ENCODE results near the gene EXOC4.
"Not testable (repeated sequence)": the region's sequence is repeated elsewhere in the genome, so short reads cannot be mapped to it uniquely, and the experiment has no call there.

Gene EXOC4

DNA sequence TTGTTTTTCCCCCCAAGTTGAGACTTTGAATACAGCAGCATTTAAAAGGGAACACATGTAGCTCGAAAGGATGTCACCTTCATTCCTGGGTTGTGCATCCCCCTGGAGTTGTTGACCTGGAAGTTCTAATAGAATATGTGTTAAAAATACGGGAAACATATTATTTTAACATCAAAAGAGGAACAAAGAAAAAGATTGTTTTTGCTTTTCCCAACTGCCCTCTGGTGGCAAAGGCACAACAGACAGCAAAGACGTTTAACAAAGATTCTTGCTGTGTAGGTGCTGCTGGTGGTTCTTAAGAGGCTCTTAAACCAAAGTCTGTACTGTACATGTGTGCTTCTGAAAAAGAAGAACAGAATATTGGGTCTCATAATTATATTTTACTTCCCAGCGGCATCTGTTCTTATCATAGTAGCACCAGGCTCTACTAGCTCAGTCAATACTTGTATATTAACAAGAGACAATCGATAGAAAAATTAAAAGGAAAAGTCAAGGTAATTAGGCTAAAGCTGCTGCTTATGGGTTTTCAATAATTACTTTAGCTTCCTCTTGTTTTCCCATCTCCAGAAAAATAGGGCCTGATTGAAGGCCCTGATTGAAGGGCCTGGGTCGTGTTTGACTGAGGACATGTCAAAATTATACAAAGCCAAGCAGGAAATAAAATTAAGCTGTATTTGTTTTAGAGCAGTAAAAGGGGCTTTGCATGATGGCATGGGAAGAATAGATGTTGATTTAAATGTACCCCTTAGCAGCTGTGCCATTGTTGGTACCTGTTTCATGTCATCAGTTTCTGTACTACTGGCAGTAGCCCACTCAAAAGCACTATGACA lies 490.0 kb downstream of the EXOC4 start:
- DNase-seq (ENCODE audit: low read depth in 2 of 3, low spot score in 2 of 3), result no peak

DNA sequence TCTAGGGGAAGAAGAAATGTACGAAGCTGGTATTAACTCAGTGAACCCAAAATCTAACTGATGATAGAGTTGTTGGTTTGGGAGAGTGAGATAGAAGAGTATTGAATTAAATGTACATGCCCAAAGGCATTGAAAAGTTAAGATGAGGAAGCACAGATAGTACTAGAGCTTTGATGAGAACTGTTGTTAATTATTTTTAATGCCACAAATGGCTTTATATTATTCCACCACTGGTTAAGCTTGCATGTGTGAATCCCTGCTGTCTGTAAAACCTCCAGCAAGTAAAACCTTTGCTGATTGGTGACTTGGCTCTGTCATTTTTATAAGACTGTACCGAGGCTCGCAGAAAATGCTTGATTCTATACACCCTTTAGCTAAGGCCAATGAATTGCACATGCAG lies 491.6 kb downstream of the EXOC4 start:
- no peak for DNase-seq (ENCODE audit: low read depth in 2 of 3, low spot score in 2 of 3)

DNA sequence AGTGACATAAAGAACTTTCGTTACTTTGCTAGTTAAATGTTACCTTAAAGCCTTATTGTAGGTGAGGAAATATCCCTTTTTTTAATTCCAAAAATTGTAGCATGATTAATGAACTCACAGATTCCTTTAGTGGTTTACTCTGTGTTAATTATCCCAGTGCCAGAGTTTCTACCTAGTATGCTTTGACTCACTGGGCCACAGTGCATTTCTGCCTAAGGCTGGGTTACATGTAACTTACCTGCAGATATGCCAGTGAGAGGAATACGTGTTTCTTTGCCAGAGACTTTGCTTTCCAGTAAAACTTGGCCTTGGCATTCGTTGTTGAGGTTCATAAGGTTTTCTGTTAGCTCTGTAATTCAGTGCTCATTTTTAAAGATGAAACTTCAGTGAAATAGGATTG lies 493.4 kb downstream of the EXOC4 start:
- DNase-seq (ENCODE audit: low read depth in 2 of 3, low spot score in 2 of 3), result no peak

DNA sequence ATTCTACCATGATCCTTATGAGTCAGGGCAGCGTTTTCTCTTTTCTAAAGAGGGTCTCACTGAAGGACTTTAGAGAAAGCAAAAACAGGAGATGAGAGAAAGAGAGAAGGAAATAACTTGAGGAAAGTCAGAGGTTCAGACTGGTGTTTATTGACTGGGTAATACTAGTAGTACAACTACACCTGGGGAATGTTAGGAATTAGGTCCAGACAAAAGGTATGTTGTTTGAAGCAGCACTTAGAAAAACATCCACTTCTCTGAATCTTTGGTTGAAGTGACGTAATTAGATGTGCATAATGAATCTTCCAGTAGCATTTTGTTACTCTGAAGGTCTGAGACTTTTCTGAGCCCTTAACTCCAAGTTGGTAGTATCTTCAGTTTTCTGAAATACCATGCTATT lies 494.0 kb downstream of the EXOC4 start:
- no peak for DNase-seq (ENCODE audit: low read depth in 2 of 3, low spot score in 2 of 3)

DNA sequence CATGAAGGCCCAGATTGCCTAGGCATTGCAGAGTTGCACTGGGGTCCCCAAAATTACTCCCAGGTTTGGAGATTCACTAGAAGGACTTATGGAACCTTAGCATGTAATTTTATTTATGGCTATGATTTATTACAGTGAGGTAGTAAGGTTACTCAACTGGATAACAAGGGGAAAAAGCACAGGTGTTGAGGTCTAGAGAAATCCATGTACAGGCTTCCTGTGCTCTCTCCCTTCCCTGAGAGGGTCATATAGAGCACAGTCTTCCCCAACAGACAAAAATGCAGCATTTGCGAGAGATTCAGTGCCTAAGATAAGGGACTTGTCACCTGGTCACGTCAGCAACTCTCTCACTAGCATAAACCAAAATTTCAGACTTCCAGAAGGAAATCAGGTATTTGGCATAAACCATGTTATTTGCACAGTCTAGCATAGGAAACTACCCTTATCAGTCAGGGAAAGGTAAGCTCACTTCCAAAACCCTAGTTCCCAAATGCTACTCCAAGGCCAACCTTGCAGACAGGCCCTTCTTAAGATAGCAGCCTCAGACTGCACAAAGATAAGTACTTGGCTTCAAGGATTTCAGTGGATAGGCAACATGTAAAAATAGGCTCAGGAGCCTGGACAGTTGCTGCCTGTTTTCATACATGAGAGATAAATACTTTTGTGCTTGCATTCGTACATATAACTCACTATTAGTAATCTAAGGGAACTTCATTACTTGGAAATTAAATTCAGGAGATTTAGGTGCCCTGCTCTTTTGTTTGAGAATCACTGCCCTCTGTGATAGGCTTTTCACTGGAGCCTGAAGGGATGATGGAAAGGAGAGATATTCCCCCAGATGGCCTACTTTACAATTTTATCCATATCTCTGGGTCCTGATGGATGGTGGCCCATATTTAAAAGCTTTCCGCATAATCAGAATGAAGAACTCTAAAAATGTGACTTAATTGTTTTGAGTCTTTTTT lies 495.8 kb downstream of the EXOC4 start:
- no peak for DNase-seq (ENCODE audit: low read depth in 2 of 3, low spot score in 2 of 3)

DNA sequence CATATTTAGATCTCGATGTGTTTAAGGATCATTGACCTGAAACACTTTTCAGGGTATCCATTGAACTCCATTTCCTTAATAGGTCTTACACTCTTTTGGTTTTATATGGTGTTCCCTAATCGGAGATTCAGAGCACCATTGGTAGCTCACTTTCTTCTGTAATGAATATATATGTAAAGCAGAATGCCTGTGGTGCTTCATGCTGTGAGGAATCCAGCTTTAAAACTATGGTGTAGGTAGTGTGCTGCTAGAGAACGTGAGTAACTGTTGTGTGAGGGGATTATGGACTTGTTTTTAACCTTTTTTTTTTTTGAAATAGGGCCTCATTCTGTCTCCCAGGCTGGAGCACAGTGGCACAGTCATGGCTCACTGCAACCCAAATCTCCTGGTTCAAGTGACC lies 497.4 kb downstream of the EXOC4 start:
- DNase-seq (ENCODE audit: low read depth in 2 of 3, low spot score in 2 of 3), result no peak

DNA sequence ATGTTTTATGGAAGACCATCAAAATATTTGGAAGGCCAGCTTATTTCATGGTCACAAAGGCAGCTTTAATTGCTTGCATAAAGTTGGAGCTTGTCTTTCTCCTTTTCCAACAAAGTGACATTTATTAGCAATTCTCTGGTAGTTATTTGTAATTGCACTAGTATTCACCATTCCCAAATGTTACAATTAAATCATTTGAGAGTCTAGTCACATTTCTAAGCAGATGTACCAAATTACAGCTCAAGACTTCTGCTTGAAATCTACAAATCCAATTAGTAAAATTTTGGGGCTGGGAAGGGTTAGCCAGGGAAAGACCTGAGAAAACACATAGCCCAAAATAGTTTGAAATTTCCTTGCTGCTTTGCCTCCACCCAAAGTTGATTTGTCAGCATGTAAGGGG lies 498.2 kb downstream of the EXOC4 start:
- no peak for DNase-seq (ENCODE audit: low read depth in 2 of 3, low spot score in 2 of 3)

DNA sequence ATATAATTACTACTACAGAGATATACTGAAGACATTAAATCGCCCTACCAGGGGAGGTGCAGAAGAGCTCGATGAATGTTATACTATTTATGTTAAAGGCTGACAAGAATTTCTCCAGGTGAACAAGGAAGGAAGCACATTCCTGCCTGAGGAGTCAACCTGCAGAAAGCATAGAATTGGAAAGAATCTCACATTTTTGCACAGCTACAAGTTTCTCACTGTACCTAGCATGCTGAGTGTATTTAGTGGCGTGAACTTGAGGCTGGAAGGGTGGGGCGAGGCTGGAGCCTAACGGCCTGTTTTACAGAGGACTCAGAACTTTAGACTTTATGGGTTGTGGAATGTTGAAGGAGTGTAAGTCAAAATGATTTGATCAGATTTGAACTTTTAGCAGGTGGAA lies 500.6 kb downstream of the EXOC4 start:
- DNase-seq (ENCODE audit: low read depth in 2 of 3, low spot score in 2 of 3), result no peak

DNA sequence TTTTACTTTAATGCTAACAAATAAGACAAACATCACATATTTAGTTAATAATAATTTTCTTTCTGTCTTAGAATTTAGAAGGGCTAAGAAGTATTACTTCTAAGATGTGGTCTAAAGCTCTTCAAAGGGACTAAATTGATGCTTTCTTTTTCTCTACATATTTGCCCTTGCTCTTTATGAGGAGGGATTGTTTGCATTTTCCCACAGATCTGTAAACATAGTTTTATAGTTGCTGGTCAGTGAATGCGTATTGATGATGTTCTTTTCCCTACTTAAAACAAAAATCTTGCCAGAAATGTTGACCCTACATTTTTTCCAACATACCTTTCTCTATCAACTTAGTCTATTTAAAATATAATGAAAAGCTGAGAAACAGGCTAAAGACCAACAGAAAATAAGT lies 501.8 kb downstream of the EXOC4 start:
- DNase-seq (ENCODE audit: low read depth in 2 of 3, low spot score in 2 of 3), result no peak

DNA sequence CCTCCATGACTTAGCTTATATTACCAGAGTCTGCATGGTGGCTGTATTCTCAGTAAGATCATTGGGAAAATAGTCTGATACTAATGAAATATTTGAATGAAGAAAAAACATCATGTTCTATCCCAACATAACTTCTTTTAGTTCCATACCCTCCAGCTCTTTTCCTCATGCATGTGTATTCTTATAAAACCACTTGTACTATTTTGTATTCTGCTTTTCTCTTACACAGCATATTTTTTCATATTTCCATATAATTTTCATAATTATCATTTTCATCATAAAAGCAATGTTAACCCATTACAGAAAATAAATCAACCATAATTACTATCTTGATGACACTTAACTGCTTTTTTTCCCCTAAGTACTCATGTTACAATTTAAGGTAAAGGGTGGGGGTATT lies 503.0 kb downstream of the EXOC4 start:
- DNase-seq (ENCODE audit: low read depth in 2 of 3, low spot score in 2 of 3), result no peak

DNA sequence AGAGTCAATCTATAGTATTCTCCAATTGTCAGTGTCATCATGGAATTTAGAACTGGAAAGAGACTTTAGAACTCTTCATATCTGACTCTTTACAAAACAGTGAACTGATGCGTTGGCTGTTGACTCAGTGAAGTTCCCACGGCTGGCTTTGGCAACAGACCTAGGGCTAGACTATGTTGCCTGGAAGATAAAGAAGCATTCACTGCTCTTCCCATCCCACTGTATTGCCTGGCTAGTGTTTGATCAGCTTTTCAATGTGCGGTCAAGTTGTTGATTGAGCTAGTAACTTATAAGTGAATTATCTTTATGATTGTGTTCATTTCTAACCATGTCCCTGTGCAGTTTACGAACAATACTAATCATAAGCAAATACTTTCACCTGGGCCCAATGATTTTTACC lies 508.6 kb downstream of the EXOC4 start:
- no peak for DNase-seq (ENCODE audit: low read depth in 2 of 3, low spot score in 2 of 3)

DNA sequence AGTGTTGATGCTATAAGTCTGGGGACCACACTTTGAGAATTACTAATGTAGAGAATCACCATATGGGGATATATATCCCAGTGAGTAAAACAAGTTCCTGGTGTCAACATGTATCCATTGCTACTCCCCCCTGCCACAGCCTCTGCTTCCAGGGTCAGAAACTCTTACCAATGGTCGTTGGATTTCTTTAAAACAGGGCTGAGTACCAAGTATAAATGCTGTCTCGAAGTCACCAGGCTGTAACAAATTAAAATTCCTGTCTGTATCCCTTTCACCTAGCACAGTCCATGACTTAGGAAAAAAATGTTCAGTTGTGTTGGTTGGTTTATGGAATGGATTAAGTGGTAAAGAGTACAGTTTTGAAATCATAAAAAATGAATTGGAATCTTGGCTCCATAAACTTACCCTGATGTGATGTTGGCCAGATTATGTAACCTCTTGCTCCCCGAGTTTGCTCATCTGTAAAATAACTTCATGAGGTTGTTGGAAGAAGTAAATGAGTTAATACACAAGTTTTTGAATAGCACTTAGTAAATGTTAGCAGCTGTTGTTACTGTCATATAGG lies 510.3 kb downstream of the EXOC4 start:
- DNase-seq (ENCODE audit: low read depth in 2 of 3, low spot score in 2 of 3), result no peak

DNA sequence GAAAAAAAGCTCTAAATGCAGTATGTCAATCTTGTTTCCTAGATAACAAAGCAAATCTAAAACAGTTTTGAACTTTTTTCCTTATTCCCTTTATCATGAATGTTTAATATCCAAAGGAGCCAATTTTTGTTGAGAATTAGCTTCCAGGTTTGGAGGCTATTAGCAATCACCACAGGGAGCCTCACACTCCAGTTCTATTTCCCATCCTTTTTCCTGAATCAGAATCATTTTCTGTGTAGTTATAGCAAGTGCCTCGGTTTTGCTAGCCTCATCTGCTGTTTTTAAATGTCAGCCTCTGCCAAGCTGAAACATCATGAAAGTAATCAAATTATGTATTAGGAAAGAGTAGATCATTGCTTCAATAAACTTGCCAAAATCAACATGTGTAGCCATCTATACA lies 516.8 kb downstream of the EXOC4 start:
- no peak for DNase-seq (ENCODE audit: low read depth in 2 of 3, low spot score in 2 of 3)

DNA sequence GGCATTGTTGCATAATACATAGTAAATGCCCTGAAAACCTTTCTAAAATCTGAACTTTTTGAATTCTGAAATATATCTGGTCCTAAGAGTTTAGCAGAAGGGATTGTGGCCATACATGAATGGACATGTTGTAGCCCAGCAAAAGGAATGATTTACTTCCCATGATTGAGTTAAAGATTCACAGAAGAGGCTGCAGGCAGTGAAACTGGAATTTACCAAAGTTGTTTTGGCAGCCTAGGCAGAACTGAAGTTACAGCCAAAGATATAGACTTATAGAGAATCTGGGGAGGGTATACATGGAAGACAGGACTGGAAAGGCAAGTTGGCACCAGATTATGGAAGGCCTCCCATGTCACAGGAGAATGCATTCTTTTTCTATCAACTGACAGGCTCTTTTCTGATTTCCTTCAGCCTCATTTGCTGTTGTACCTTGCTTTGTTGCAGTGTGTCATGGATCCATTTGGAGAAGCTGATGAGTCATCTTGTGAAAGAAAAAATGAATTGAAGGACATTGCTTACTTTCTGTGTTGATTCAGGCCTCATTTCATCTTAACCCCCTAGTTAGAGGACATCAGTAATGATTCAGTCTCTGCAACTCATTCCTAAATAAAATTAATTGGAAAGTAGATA lies 518.1 kb downstream of the EXOC4 start:
- DNase-seq (ENCODE audit: low read depth in 2 of 3, low spot score in 2 of 3), result no peak

DNA sequence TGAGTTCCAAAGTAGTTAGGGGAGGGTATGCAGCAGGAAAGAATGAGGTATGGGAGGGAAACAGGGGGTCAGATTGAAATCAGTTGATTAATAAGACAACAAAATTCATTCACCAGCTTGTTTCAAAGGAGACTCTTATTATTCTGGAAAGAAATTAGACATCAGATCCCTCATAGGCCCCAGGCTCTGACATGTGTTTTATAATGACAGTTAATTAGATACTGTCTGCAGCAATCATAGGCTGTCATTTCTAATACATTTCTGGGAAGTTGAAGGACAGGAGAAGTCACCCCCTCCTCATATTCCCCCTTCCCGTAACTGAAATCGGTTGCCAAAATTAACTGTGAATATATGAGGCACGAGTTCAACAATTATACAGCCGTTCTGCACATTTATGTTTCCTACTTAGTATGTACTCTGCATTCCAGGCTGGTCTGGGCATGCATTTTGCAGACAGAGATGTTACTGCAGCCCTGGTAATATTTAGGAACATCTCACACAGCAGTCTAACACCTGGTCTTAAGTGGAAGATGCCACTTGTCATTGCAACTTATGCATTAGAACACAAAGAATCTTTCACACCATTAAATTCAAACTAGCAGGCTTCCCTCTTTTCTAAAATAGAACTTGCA lies 519.0 kb downstream of the EXOC4 start:
- no peak for DNase-seq (ENCODE audit: low read depth in 2 of 3, low spot score in 2 of 3)

DNA sequence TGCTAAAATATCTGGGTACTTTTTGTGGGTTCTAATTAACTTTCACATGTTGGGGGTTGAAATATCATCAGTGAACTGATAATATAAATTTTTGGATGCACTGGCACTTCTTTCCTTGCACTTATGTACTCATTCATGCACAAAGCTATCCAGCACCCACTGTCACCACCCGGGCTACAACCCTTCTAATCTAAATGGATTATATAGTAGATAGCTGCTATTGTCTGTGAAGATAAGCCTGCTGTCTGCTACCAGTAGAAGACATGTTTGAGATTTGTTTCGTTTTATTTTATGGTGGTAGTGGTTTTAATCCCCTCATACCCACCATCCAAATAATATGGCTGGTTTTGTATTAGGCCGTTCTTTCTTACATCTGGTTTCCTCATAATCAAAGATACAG lies 520.7 kb downstream of the EXOC4 start:
- DNase-seq (ENCODE audit: low read depth in 2 of 3, low spot score in 2 of 3), result no peak

DNA sequence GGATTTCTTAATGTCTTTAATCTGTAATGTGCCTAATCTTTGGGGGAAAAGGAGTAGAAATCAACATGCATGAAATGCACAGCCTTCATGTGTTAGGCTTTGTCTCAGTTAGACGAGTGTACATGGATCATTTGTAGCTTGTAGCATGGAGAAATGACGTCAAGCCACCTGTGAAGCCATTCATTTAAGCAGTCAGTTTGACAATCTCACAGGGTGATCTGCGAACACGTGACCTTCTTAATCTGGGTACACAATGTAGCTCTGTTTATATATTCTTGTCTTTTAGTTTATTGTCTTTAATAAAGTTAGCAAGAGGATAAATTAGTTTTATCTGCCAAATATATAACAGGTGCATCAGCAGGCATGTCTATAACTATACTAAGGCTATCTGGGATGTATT lies 522.3 kb downstream of the EXOC4 start:
- DNase-seq (ENCODE audit: low read depth in 2 of 3, low spot score in 2 of 3), result no peak

DNA sequence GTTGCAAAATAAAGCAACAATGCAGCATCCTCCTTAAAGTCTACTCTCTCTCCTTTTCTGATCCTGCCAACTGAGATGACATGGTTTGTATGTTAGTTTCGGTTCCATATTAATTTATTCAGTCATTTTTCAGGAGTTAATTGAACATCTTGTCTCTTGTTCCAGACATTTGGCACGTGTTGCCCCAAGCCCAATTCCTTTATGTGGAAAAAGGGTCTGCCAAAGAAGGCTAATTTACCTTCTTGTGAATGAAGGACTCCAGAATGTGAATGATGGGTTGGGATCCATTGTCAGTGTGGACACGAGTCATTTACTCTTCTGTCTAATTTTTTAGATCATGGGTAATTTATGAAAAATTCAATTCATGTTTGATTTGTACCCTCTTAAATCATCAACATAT lies 523.4 kb downstream of the EXOC4 start:
- DNase-seq (ENCODE audit: low read depth in 2 of 3, low spot score in 2 of 3), result no peak

DNA sequence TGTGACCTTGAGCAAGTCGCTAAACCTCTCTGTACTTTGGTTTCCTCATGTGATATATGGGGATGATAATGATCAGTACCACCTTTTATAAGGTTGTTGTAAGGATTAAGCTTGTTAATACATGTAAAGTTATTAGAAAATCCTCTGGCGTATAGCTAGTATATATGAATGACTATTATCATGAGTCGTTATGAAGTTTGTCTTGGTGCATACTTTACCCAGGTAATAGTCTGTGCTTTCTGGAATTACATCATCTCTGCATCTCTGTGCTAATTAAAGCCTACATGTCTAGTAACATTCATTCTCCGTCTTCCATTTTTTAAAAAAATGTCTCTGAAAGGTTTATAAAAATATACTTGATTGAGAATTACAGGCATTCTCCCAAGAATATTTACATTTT lies 524.8 kb downstream of the EXOC4 start:
- DNase-seq (ENCODE audit: low read depth in 2 of 3, low spot score in 2 of 3), result no peak

DNA sequence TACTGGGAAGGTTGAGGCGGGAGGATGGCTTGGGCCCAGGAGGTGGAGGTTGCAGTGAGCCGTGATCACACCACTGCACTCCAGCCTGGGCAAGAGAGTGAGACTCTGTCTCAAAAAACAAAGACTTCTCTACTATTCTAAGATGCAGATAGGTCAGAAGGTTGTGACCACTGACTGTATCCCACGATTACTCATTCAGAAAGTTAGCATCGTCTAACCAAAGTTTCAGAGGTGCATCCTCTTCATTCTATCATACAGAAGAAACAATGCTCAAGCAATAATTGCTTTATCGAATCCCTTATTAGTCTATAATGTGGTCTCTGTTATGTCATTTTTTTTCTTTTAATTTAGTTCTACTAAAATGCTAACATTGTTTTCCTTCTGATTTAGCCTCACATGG lies 525.6 kb downstream of the EXOC4 start:
- no peak for DNase-seq (ENCODE audit: low read depth in 2 of 3, low spot score in 2 of 3)

DNA sequence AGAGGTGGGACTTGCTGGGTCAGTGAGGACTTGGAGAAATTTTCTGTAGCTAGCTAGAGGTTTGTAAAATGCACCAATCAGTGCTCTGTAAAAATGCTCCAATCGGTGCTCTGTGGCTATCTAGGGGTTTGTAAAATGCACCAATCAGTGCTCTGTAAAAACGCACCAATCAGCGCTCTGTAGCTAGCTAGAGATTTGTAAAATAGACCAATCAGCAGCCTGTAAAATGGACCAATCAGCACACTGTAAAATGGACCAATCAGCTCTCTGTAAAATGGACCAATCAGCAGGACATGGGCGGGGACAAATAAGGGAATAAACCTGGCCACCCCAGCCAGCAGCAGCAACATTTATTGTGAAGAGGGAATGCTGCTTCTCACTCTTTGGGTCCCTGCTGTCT lies 526.7 kb downstream of the EXOC4 start:
- DNase-seq (ENCODE audit: low read depth in 2 of 3, low spot score in 2 of 3), result not testable (repeated sequence)

Data from activated CD8-positive, alpha-beta memory T cell treated with anti-CD3 and anti-CD28 coated beads for 48 hours (primary cell).